GM13976 (cell line): Measurements from ENCODE around the gene GAS2L3.
"Not testable (repeated sequence)": the region's sequence is repeated elsewhere in the genome, so short reads cannot be mapped to it uniquely, and the experiment has no call there.

Experiments used
- DNase-seq: peaks from one replicate; pipeline ENCODE4 v3.0.0; 2012; ENCODE audit warnings: low spot score
- in situ Hi-C: fragments of 300-500 bp; cut with MboI; formaldehyde crosslinking; loops from one replicate; pipeline ENCODE4 v1.12.0; 2022; ENCODE audit warnings: low sequenced_read_pairs, mixed read lengths, inconsistent platforms; ENCODE audit not compliant: unreplicated experiment
- TF ChIP-seq, protein P1 (sequence below): IDR thresholded peaks from 2 replicates; pipeline ENCODE4 v1.5.1; 2012; ENCODE audit warnings: borderline replicate concordance, mild to moderate bottlenecking; ENCODE audit not compliant: insufficient read depth; ENCODE audit errors: extremely low read depth, missing control alignments, control extremely low read depth

The GAS2L3 gene

GRCh38 chr12:100612606-100613005 lies 39.1 kb downstream of the GAS2L3 start:
- in situ Hi-C loops: no loop called here
- TF ChIP-seq, protein P1, sequence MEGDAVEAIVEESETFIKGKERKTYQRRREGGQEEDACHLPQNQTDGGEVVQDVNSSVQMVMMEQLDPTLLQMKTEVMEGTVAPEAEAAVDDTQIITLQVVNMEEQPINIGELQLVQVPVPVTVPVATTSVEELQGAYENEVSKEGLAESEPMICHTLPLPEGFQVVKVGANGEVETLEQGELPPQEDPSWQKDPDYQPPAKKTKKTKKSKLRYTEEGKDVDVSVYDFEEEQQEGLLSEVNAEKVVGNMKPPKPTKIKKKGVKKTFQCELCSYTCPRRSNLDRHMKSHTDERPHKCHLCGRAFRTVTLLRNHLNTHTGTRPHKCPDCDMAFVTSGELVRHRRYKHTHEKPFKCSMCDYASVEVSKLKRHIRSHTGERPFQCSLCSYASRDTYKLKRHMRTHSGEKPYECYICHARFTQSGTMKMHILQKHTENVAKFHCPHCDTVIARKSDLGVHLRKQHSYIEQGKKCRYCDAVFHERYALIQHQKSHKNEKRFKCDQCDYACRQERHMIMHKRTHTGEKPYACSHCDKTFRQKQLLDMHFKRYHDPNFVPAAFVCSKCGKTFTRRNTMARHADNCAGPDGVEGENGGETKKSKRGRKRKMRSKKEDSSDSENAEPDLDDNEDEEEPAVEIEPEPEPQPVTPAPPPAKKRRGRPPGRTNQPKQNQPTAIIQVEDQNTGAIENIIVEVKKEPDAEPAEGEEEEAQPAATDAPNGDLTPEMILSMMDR: no peak
- no peak for DNase-seq

GRCh38 chr12:100624571-100624970 lies 51.1 kb downstream of the GAS2L3 start:
- in situ Hi-C loops: no loop called here
- no peak for DNase-seq
- TF ChIP-seq, protein P1: no peak

GRCh38 chr12:100632445-100632892 lies 59.0 kb downstream of the GAS2L3 start:
- DNase-seq: no peak
- in situ Hi-C loops: no loop called here
- TF ChIP-seq, protein P1: no peak

DNA sequence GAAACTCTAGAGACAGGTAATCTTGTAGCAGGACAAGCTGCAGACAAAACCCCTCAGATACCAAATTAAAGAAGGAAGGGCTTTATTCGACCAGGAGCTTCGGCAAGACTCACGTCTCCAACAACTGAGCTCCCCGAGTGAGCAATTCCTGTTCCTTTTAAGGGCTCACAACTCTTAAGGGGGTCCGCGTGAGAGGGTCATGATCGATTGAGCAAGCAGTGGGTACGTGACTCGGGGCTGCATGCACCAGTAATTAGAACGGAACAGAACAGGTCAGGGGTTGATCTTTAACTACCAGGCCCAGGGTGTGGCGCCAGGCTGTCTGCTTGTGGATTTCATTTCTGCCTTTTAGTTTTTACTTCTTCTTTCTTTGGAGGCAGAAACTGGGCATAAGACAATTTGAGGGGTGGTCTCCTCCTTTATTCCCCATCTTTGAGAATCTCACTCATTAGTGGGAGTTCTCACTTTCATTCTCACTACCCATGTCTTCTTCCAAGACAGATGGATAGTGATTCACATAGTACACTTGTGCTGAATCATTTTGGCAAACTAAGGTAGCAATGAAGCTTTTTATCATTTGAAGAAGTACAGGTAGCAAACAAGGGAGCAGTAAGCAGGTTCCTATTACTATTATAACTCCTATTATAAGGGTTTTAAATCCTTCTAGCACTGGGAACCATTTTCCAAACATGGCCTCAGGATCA lies 59.8 kb downstream of the GAS2L3 start:
- DNase-seq, in situ Hi-C loops: not testable (repeated sequence)

DNA sequence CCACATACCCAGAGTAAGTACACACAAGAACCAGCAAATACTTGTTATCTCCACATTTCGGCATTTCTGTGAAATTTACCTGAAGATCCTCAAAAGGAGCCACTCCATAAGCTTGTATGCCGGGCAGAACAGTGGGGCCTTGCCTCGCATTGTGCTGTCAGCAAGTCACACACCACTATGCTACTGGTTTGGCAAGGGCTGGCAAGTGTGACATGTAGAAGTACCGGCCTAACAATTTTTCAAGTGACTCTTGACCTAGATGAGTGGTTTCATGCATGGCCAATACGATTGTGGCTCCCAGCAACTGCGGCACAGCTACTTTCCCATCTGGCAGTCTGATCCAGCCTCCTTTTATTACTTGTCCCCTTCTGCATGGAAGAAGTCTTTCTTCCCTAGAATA lies 69.8 kb downstream of the GAS2L3 start:
- TF ChIP-seq, protein P1: no peak
- in situ Hi-C loops: no loop called here

DNA sequence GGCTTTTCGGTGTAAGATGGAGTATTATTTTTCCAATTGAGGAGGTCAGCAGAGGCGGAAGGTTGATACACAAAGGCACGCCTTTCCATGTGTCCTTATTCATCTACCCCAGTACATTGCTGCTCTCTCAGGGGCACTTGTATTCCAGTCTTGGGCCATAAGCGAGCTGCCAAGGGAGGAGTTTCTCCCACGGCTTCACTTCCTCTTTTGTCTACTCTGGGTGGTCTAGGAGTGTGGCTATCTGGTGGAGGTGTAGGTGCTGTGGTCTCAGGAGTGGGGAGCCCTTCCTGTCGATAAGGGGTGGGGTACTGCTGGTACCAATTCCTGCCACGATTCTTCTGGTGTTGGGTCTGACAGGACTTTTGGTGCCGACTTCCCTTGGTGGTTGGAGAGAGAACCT lies 73.4 kb downstream of the GAS2L3 start:
- in situ Hi-C loops: no loop called here
- TF ChIP-seq, protein P1: no peak
- DNase-seq: no peak

More for the DNA sequence above, 69.8 kb downstream of the GAS2L3 start:
- no peak for DNase-seq

DNA sequence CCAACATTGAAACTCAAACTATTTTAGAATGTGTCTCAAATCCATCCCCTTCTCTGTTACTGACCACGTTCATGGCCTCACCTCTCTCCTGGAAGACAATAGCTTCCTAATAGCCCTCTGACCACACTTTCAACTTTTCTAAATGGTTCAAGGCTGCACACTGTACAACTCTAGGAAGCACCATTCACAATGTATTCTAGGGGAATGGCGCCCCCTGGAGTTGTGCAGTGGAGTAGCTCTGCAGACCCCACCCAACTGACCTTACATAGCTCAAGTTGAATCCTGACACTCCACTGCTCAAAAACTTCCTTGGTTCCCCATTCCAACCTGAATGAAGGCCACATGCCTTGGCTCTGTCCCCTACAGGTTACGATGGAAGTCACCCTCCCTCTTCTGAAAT lies 77.6 kb downstream of the GAS2L3 start:
- no peak for DNase-seq
- TF ChIP-seq, protein P1: no peak
- in situ Hi-C loops: no loop called here
